Keratinocyte (primary cell): ENCODE results near the gene NLRP8. TPM values are rescaled to one million over a fixed set of nuclear protein-coding genes. Genes with fewer than 3 reads are reported as not detected.

Experiments
- DNase-seq: peaks from one replicate; pipeline ENCODE4 v3.0.0-alpha.2; 2011; ENCODE audit warnings: low read depth, missing footprints, low spot score
- FAIRE-seq: peaks from 2 replicates; lab custom pipeline; 2011; peaks lifted over from hg19 to GRCh38; lab: Jason Lieb, UNC
- H2AFZ ChIP-seq: 2 replicates; pipeline ENCODE4 v1.6.0; 2012; ENCODE audit warnings: low read length, control low read depth, inconsistent platforms; ENCODE audit not compliant: control insufficient read depth
- H3K27ac ChIP-seq: 2 replicates; pipeline ENCODE4 v1.5.1; 2011; ENCODE audit warnings: low read length; ENCODE audit not compliant: control insufficient read depth, insufficient read depth
- H3K27me3 ChIP-seq: 3 replicates; pipeline ENCODE4 v1.6.0; 2011; ENCODE audit warnings: low read length; ENCODE audit not compliant: control insufficient read depth, insufficient read depth; ENCODE audit errors: extremely low read depth
- H3K36me3 ChIP-seq, 2 experiments: 2 replicates in 1 of 2; 3 replicates in 1 of 2; pipeline ENCODE4 v1.5.1; 2011; ENCODE audit warnings: low read length in 2 of 2, mild to moderate bottlenecking in 1 of 2; ENCODE audit not compliant: control insufficient read depth in 2 of 2, insufficient read depth in 2 of 2; ENCODE audit errors: extremely low read depth in 1 of 2
- H3K4me1 ChIP-seq: 3 replicates; pipeline ENCODE4 v1.5.1; 2011; ENCODE audit warnings: low read length; ENCODE audit not compliant: control insufficient read depth, insufficient read depth; ENCODE audit errors: extremely low read depth
- H3K4me2 ChIP-seq: 3 replicates; pipeline ENCODE4 v1.6.0; 2011; ENCODE audit warnings: low read depth, low read length; ENCODE audit not compliant: control insufficient read depth, insufficient read depth; ENCODE audit errors: extremely low read depth
- H3K4me3 ChIP-seq, 3 experiments: fragments of 200-600 bp in 1 of 3; sonication (generic) in 1 of 3; 2 replicates in 2 of 3; 3 replicates in 1 of 3; pipeline ENCODE4 v1.5.1; 2011 to 2016; ENCODE audit warnings: low read length in 3 of 3, mild to moderate bottlenecking in 3 of 3, control low read depth in 2 of 3, inconsistent platforms in 1 of 3, low read depth in 1 of 3, mixed read lengths in 1 of 3, mixed run types in 1 of 3, moderate library complexity in 1 of 3; ENCODE audit not compliant: control insufficient read depth in 2 of 3, insufficient read depth in 2 of 3; ENCODE audit errors: extremely low read depth in 1 of 3
- H3K79me2 ChIP-seq: 2 replicates; pipeline ENCODE4 v1.6.0; 2012; ENCODE audit warnings: low read length; ENCODE audit not compliant: control insufficient read depth, insufficient read depth
- H3K9ac ChIP-seq: 3 replicates; pipeline ENCODE4 v1.6.0; 2011; ENCODE audit warnings: low read length; ENCODE audit not compliant: control insufficient read depth, insufficient read depth; ENCODE audit errors: extremely low read depth
- H3K9me1 ChIP-seq: 3 replicates; pipeline ENCODE4 v1.6.0; 2011; ENCODE audit warnings: low read length; ENCODE audit not compliant: control insufficient read depth, insufficient read depth; ENCODE audit errors: extremely low read depth
- H3K9me3 ChIP-seq: 2 replicates; pipeline ENCODE4 v1.5.1; 2012; ENCODE audit warnings: low read depth, low read length; ENCODE audit not compliant: control insufficient read depth
- H4K20me1 ChIP-seq: 3 replicates; pipeline ENCODE4 v1.6.0; 2011; ENCODE audit warnings: low read length; ENCODE audit not compliant: control insufficient read depth, insufficient read depth; ENCODE audit errors: extremely low read depth
- CTCF ChIP-seq, 3 experiments: IDR thresholded peaks in 1 of 3; conservative IDR thresholded peaks in 1 of 3; optimal IDR thresholded peaks in 1 of 3; 2 replicates in 2 of 3; 3 replicates in 1 of 3; pipeline versions ENCODE3 to v1.5.1; 2011; ENCODE audit warnings: low read length in 3 of 3, mild to moderate bottlenecking in 3 of 3, moderate library complexity in 2 of 3, control low read depth in 1 of 3, inconsistent platforms in 1 of 3; ENCODE audit not compliant: insufficient read depth in 2 of 3; ENCODE audit errors: extremely low read depth in 1 of 3
- EZH2 ChIP-seq: IDR thresholded peaks from one replicate; pipeline ENCODE4 v1.6.1; 2012; ENCODE audit warnings: inconsistent platforms, mild to moderate bottlenecking, low read length, moderate library complexity
- dilution Hi-C: fragments of 300-500 bp; cut with MboI; formaldehyde crosslinking; loops from one replicate; pipeline ENCODE4 v1.7.0; 2020; ENCODE audit warnings: low sequenced_read_pairs; ENCODE audit not compliant: extremely low pct_ligation_motif_present
- polyA plus RNA-seq, 5 experiments: library from polyadenylated mRNA; depleted of rRNA in 3 of 5; stranded (reverse) in 3 of 5; stranded (forward) in 1 of 5; unstranded in 1 of 5; fragments of >200 nt; gene quantifications; 1 replicate in 1 of 5; 2 replicates in 3 of 5; 3 replicates in 1 of 5; pipeline versions ENCODE4 v1.2.1 to v1.2.3, GENCODE V29; 2011 to 2012; ENCODE audit warnings: missing spikeins in 2 of 5, low read depth in 1 of 5, low replicate concordance in 1 of 5

The NLRP8 gene
- polyA plus RNA-seq, 1 donor (not counting 4 experiments of a cell fraction or from before 2014, with no cell fraction given): not detected

- no peak overlapping the region for H2AFZ ChIP-seq
- H3K4me2 ChIP-seq: no peak overlapping the region
- FAIRE-seq (no peak), DNase-seq (no peak)
- no peak overlapping the region for H3K4me3 ChIP-seq
- no peak overlapping the region for H3K27ac ChIP-seq
- H4K20me1 ChIP-seq: no peaks in the 10 kb centered on the region
- dilution Hi-C loops: no loop called here
- H3K4me1 ChIP-seq: no peaks in the 10 kb centered on the region
- TF ChIP-seq EZH2 (no peak), CTCF (optimal IDR thresholded peaks at IDR 0.05 in 1 of 3, IDR thresholded peaks at IDR 0.05 in 1 of 3, conservative IDR thresholded peaks at IDR 0.05 in 1 of 3; ENCODE audit: extremely low read depth in 1 of 3, insufficient read depth in 2 of 3, low read length in 3 of 3) (no peak)
- no peak overlapping the region for H3K9ac ChIP-seq
- H3K9me3 ChIP-seq: no peaks in the 10 kb centered on the region
- H3K36me3 ChIP-seq: no peaks in the 10 kb centered on the region
- no peaks in the 10 kb centered on the region for H3K27me3 ChIP-seq
- no peaks in the 10 kb centered on the region for H3K9me1 ChIP-seq
- no peaks in the 10 kb centered on the region for H3K79me2 ChIP-seq
These were observed 32.8 kb downstream of the NLRP8 start for GRCh38 chr19:55980415-55980814.

- Histone ChIP-seq H3K4me1 (no peaks in the 10 kb centered on the region), H3K36me3 (no peaks in the 10 kb centered on the region), H4K20me1 (no peaks in the 10 kb centered on the region), H3K79me2 (no peaks in the 10 kb centered on the region), H3K27me3 (no peaks in the 10 kb centered on the region), H3K4me3 (no peak overlapping the region), H3K9me1 (no peaks in the 10 kb centered on the region), H3K9ac (no peak overlapping the region), H3K4me2 (no peak overlapping the region), H3K9me3 (peaks cover 3% of the 10 kb centered on the region), H2AFZ (no peak overlapping the region), H3K27ac (no peak overlapping the region)
- no peak for DNase-seq
- TF ChIP-seq EZH2: no peak
- no peak for TF ChIP-seq CTCF (optimal IDR thresholded peaks at IDR 0.05 in 1 of 3, IDR thresholded peaks at IDR 0.05 in 1 of 3, conservative IDR thresholded peaks at IDR 0.05 in 1 of 3; ENCODE audit: extremely low read depth in 1 of 3, insufficient read depth in 2 of 3, low read length in 3 of 3)
- FAIRE-seq: no peak
- dilution Hi-C loops: no loop called here
These were observed 37.6 kb downstream of the NLRP8 start for GRCh38 chr19:55985254-55985653.
